HCT116 (cell line): ENCODE results near the gene PIP4K2A. TPM values are rescaled to one million over a fixed set of nuclear protein-coding genes. Genes with fewer than 3 reads are reported as not detected.

Experiments used
- ATAC-seq: fragments of 200-7000 bp; cut with Tn5 transposase; 2 replicates; pipeline ENCODE4 v1.9.1; 2020; ENCODE audit warnings: mild to moderate bottlenecking, moderate library complexity
- BruUV-seq: library from RNA; stranded (reverse); fragments of 400-500 nt; replicated peaks from 2 replicates; lab custom pipeline; 2021; lab: Mats Ljungman, UMichigan
- CTCF ChIA-PET: fragments of 300-600 bp; sonication (Branson Sonifier 250); formaldehyde crosslinking; loops from one replicate; lab custom pipeline; 2021; ENCODE audit warnings: antibody characterized with exemption; lab: Charles Lee
- POLR2A ChIA-PET: fragments of 300-600, 350-600 bp; sonication (Branson Sonifier 250); formaldehyde crosslinking; loops from one replicate; lab custom pipeline; 2021; ENCODE audit warnings: antibody characterized with exemption; lab: Charles Lee
- RAD21 ChIA-PET, 2 experiments: fragments of 300-600 bp; sonication (Branson Sonifier 250); formaldehyde crosslinking; loops; one replicate each; lab custom pipeline; 2023; ENCODE audit warnings: low total read pairs in 2 of 2; ENCODE audit not compliant: uncharacterized antibody in 2 of 2, unreplicated experiment in 2 of 2, low non-redundant PET in 1 of 2; lab: Charles Lee
- DNase-seq: peaks from one replicate; pipeline ENCODE4 v3.0.0-alpha.2; 2010; ENCODE audit warnings: low read depth, low spot score
- H2AFZ ChIP-seq: fragments of 200-600 bp; shearing (Covaris generic), sonication (generic); 2 replicates; pipeline ENCODE4 v1.6.1; 2017; ENCODE audit warnings: low read depth, mixed run types, mixed read lengths, antibody characterized with exemption, low read length; ENCODE audit not compliant: poor library complexity, severe bottlenecking
- H3K27ac ChIP-seq: 2 replicates; pipeline ENCODE4 v1.5.1; 2012; ENCODE audit warnings: low read depth, low read length
- H3K27me3 ChIP-seq: fragments of 200-600 bp; sonication (generic); 2 replicates; pipeline ENCODE4 v1.6.1; 2016; ENCODE audit warnings: mixed run types, low read length, mixed read lengths; ENCODE audit not compliant: insufficient read depth
- H3K36me3 ChIP-seq, 2 experiments: fragments of 200-500 bp in 1 of 2; fragments of 200-600 bp in 1 of 2; sonication (Bioruptor generic) in 1 of 2; sonication (generic) in 1 of 2; 2 replicates each; pipeline versions ENCODE4 v1.5.1 to v1.6.1; 2014 to 2016; ENCODE audit warnings: low read length in 2 of 2, inconsistent platforms in 1 of 2, mixed read lengths in 1 of 2, mixed run types in 1 of 2; ENCODE audit not compliant: insufficient read depth in 2 of 2, control insufficient read depth in 1 of 2
- H3K4me1 ChIP-seq, 2 experiments: fragments of 200-600 bp in 1 of 2; sonication (generic) in 1 of 2; 2 replicates each; pipeline versions ENCODE4 v1.5.1 to v1.6.1; 2012 to 2017; ENCODE audit warnings: low read length in 2 of 2, inconsistent platforms in 1 of 2, mild to moderate bottlenecking in 1 of 2, mixed read lengths in 1 of 2, mixed run types in 1 of 2, moderate library complexity in 1 of 2; ENCODE audit not compliant: insufficient read depth in 2 of 2, control insufficient read depth in 1 of 2
- H3K4me2 ChIP-seq: fragments of 200-600 bp; sonication (generic); 2 replicates; pipeline ENCODE4 v1.6.1; 2017; ENCODE audit warnings: mixed run types, low read length, mixed read lengths
- H3K4me3 ChIP-seq, 2 experiments: fragments of 200-600 bp in 1 of 2; sonication (generic) in 1 of 2; replicated peaks in 1 of 2; 2 replicates each; pipeline ENCODE4 v1.5.1; 2011 to 2016; ENCODE audit warnings: low read length in 2 of 2, control low read depth in 1 of 2, low read depth in 1 of 2, mild to moderate bottlenecking in 1 of 2, mixed read lengths in 1 of 2, mixed run types in 1 of 2
- H3K79me2 ChIP-seq: fragments of 200-600 bp; sonication (generic); 2 replicates; pipeline ENCODE4 v1.6.1; 2017; ENCODE audit warnings: mild to moderate bottlenecking, mixed run types, low read length, moderate library complexity, mixed read lengths; ENCODE audit not compliant: insufficient read depth
- H3K9ac ChIP-seq: fragments of 200-600 bp; sonication (generic); 2 replicates; pipeline ENCODE4 v1.6.1; 2016; ENCODE audit warnings: low read length, mixed read lengths
- H3K9me2 ChIP-seq: fragments of 200-600 bp; sonication (generic), shearing (Covaris generic); 2 replicates; pipeline ENCODE4 v1.6.1; 2017; ENCODE audit warnings: mixed run types, mild to moderate bottlenecking, moderate library complexity; ENCODE audit not compliant: insufficient read depth
- H3K9me3 ChIP-seq, 2 experiments: fragments of 200-500 bp in 1 of 2; fragments of 200-600 bp in 1 of 2; sonication (Bioruptor generic) in 1 of 2; sonication (generic) in 1 of 2; 2 replicates each; pipeline ENCODE4 v1.6.1; 2014 to 2017; ENCODE audit warnings: low read length in 2 of 2, mixed read lengths in 2 of 2, inconsistent platforms in 1 of 2, low read depth in 1 of 2, mild to moderate bottlenecking in 1 of 2, mixed run types in 1 of 2, moderate library complexity in 1 of 2; ENCODE audit not compliant: control insufficient read depth in 1 of 2, insufficient read depth in 1 of 2
- H4K20me1 ChIP-seq: fragments of 200-600 bp; sonication (generic), shearing (Covaris generic); 2 replicates; pipeline ENCODE4 v1.6.1; 2017; ENCODE audit warnings: mixed run types, mild to moderate bottlenecking, moderate library complexity; ENCODE audit not compliant: insufficient read depth
- CBX3 ChIP-seq: IDR thresholded peaks from 2 replicates; pipeline ENCODE4 v1.6.1; 2012; ENCODE audit warnings: low read depth
- CEBPB ChIP-seq: IDR thresholded peaks from 2 replicates; pipeline ENCODE4 v1.6.1; 2012; ENCODE audit warnings: low read depth
- EZH2phosphoT487 ChIP-seq: fragments of 200-600 bp; IDR thresholded peaks from 2 replicates; pipeline ENCODE4 v1.6.1; 2018; ENCODE audit warnings: antibody characterized with exemption, borderline replicate concordance
- FOSL1 ChIP-seq: IDR thresholded peaks from 2 replicates; pipeline ENCODE4 v1.6.1; 2012; ENCODE audit warnings: low read depth
- JUND ChIP-seq: IDR thresholded peaks from 2 replicates; pipeline ENCODE4 v1.6.1; 2012
- MAX ChIP-seq: IDR thresholded peaks from 2 replicates; pipeline ENCODE4 v1.6.1; 2012
- POLR2A ChIP-seq: IDR thresholded peaks from 2 replicates; pipeline ENCODE4 v1.7.0; 2011; ENCODE audit warnings: borderline replicate concordance; ENCODE audit not compliant: insufficient read depth, insufficient read length; ENCODE audit errors: extremely low read depth
- ZFX ChIP-seq: fragments of 450-650 bp; IDR thresholded peaks from 2 replicates; pipeline ENCODE4 v1.6.1; 2017
- ZNF274 ChIP-seq: fragments of 200-500 bp; sonication (Bioruptor generic); IDR thresholded peaks from 2 replicates; pipeline ENCODE4 v1.6.1; 2014; ENCODE audit warnings: mild to moderate bottlenecking, low read depth, low read length, inconsistent platforms
- intact Hi-C: fragments of 100-400 bp; cut with micrococcal nuclease; formaldehyde crosslinking; loops from 2 replicates; pipeline ENCODE4 v1.10.0; 2022
- total RNA-seq: library from RNA; stranded (reverse); gene quantifications from one replicate; pipeline ENCODE4 v1.2.1, GENCODE V29; 2021; ENCODE audit not compliant: unreplicated experiment
- TF ChIP-seq, protein P1 (sequence below), 3 experiments: fragments of 200-600 bp in 1 of 3; sonication (generic) in 1 of 3; IDR thresholded peaks in 2 of 3; conservative IDR thresholded peaks in 1 of 3; 2 replicates each; pipeline ENCODE4 v1.5.1; 2012 to 2017; ENCODE audit warnings: low read depth in 2 of 3, low read length in 2 of 3, antibody characterized with exemption in 1 of 3, borderline replicate concordance in 1 of 3, control low read depth in 1 of 3, mild to moderate bottlenecking in 1 of 3, mixed read lengths in 1 of 3, mixed run types in 1 of 3, moderate library complexity in 1 of 3; ENCODE audit not compliant: insufficient read depth in 1 of 3
- TF ChIP-seq, protein P2 (sequence below): IDR thresholded peaks from 2 replicates; pipeline ENCODE4 v1.6.1; 2011; ENCODE audit warnings: mild to moderate bottlenecking, low read length, moderate library complexity; ENCODE audit not compliant: insufficient replicate concordance; ENCODE audit errors: extremely low read depth
- TF ChIP-seq, protein P3 (sequence below): IDR thresholded peaks from 2 replicates; pipeline ENCODE4 v1.6.1; 2012; ENCODE audit warnings: low read depth

The PIP4K2A gene
- total RNA-seq, 1 experiment from 2014 or later: 41.9 TPM

- Histone ChIP-seq H3K27ac (no peak overlapping the region), H3K79me2 (no peaks in the 10 kb centered on the region), H3K9ac (no peak overlapping the region), H3K9me2 (no peaks in the 10 kb centered on the region), H3K36me3 (no peaks in the 10 kb centered on the region), H2AFZ (no peak overlapping the region), H3K9me3 (no peaks in the 10 kb centered on the region), H3K4me3 (no peak overlapping the region), H3K4me2 (no peak overlapping the region), H3K4me1 (peaks cover 0 to 25% of the 10 kb centered on the region in 2 experiments; a peak in 3 of 4 replicates), H4K20me1 (no peaks in the 10 kb centered on the region), H3K27me3 (no peaks in the 10 kb centered on the region)
- intact Hi-C loops: no loop called here
- RAD21 ChIA-PET: no interaction called here
- POLR2A ChIA-PET: no interaction called here
- TF ChIP-seq, protein P1, sequence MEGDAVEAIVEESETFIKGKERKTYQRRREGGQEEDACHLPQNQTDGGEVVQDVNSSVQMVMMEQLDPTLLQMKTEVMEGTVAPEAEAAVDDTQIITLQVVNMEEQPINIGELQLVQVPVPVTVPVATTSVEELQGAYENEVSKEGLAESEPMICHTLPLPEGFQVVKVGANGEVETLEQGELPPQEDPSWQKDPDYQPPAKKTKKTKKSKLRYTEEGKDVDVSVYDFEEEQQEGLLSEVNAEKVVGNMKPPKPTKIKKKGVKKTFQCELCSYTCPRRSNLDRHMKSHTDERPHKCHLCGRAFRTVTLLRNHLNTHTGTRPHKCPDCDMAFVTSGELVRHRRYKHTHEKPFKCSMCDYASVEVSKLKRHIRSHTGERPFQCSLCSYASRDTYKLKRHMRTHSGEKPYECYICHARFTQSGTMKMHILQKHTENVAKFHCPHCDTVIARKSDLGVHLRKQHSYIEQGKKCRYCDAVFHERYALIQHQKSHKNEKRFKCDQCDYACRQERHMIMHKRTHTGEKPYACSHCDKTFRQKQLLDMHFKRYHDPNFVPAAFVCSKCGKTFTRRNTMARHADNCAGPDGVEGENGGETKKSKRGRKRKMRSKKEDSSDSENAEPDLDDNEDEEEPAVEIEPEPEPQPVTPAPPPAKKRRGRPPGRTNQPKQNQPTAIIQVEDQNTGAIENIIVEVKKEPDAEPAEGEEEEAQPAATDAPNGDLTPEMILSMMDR (IDR thresholded peaks at IDR 0.05 in 2 of 3, conservative IDR thresholded peaks at IDR 0.05 in 1 of 3; ENCODE audit: borderline replicate concordance in 1 of 3, insufficient read depth in 1 of 3, low read depth in 2 of 3, low read length in 2 of 3): no peak
- TF ChIP-seq JUND (no peak), ZFX (no peak), EZH2phosphoT487 (no peak), CBX3 (no peak), FOSL1 (no peak), MAX (no peak), ZNF274 (no peak), CEBPB (no peak), POLR2A (no peak)
- TF ChIP-seq, protein P2, sequence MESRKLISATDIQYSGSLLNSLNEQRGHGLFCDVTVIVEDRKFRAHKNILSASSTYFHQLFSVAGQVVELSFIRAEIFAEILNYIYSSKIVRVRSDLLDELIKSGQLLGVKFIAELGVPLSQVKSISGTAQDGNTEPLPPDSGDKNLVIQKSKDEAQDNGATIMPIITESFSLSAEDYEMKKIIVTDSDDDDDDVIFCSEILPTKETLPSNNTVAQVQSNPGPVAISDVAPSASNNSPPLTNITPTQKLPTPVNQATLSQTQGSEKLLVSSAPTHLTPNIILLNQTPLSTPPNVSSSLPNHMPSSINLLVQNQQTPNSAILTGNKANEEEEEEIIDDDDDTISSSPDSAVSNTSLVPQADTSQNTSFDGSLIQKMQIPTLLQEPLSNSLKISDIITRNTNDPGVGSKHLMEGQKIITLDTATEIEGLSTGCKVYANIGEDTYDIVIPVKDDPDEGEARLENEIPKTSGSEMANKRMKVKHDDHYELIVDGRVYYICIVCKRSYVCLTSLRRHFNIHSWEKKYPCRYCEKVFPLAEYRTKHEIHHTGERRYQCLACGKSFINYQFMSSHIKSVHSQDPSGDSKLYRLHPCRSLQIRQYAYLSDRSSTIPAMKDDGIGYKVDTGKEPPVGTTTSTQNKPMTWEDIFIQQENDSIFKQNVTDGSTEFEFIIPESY: no peak
- TF ChIP-seq, protein P3, sequence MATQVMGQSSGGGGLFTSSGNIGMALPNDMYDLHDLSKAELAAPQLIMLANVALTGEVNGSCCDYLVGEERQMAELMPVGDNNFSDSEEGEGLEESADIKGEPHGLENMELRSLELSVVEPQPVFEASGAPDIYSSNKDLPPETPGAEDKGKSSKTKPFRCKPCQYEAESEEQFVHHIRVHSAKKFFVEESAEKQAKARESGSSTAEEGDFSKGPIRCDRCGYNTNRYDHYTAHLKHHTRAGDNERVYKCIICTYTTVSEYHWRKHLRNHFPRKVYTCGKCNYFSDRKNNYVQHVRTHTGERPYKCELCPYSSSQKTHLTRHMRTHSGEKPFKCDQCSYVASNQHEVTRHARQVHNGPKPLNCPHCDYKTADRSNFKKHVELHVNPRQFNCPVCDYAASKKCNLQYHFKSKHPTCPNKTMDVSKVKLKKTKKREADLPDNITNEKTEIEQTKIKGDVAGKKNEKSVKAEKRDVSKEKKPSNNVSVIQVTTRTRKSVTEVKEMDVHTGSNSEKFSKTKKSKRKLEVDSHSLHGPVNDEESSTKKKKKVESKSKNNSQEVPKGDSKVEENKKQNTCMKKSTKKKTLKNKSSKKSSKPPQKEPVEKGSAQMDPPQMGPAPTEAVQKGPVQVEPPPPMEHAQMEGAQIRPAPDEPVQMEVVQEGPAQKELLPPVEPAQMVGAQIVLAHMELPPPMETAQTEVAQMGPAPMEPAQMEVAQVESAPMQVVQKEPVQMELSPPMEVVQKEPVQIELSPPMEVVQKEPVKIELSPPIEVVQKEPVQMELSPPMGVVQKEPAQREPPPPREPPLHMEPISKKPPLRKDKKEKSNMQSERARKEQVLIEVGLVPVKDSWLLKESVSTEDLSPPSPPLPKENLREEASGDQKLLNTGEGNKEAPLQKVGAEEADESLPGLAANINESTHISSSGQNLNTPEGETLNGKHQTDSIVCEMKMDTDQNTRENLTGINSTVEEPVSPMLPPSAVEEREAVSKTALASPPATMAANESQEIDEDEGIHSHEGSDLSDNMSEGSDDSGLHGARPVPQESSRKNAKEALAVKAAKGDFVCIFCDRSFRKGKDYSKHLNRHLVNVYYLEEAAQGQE: no peak
- CTCF ChIA-PET: no interaction called here
- DNase-seq: no peak
- BruUV-seq: no TSS peak
- ATAC-seq: no peak
These were observed 19.6 kb upstream of the PIP4K2A start for GRCh38 chr10:22733992-22734391.
